Adrenal gland (tissue), 5 donors: ENCODE measurements around the gene PGPEP1.

Experiments used
- CTCF ChIP-seq, 6 experiments: fragments of 450-650 bp in 4 of 6; fragments of 200-600 bp in 2 of 6; sonication (generic) in 1 of 6; IDR thresholded peaks; 1 replicate in 5 of 6; 2 replicates in 1 of 6; pipeline versions ENCODE4 v1.5.1 to v1.8.0; 2016 to 2021; ENCODE audit warnings: antibody characterized with exemption in 6 of 6, mild to moderate bottlenecking in 2 of 6, moderate library complexity in 1 of 6
- POLR2A ChIP-seq, 2 donors: fragments of 450-650 bp; IDR thresholded peaks; one replicate each; pipeline ENCODE4 v1.6.1; 2017; ENCODE audit warnings: antibody characterized with exemption in 2 of 2, mild to moderate bottlenecking in 2 of 2, moderate library complexity in 1 of 2
- donor health status: DM: no; HTN: no; CAD: no.

DNA sequence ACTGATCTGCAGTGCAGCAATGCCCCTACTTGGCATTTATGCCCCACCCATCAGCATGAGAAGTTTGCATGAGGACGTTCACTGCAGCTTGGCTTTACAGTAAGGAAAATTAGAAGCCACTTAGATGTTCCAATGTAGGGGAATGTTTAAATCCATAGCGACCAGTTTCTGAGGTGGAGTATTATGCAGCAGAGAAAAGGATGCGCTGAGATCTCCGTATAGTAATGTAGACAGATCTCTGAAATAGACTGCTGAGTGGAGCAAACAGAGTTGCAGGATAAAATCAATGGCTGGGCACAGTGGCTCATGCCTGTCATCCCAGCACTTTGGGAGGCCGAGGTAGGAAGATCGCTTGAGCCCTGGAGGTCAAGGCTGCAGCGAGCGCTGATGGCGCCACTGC, 10.1 kb downstream of the PGPEP1 start:
- TF ChIP-seq CTCF (IDR thresholded peaks at IDR 0.05) (no peak), POLR2A (IDR thresholded peaks at IDR 0.05) (no peak)
